Natural killer cell (primary cell): Measurements from ENCODE around the gene PRRG4. TPM values are rescaled to one million over a fixed set of nuclear protein-coding genes. Genes with fewer than 3 reads are reported as not detected.

ENCODE experiments used
- ATAC-seq, 3 donors: fragments of 150-1000 bp in 2 of 3; fragments of 200-7000 bp in 1 of 3; cut with Tn5 transposase; 1 replicate in 1 of 3; 2 replicates in 2 of 3; pipeline ENCODE4 v1.10.0; 2021; ENCODE audit warnings: mild to moderate bottlenecking in 2 of 3, moderate library complexity in 2 of 3
- DNase-seq, 2 donors: peaks; one replicate each; pipeline versions ENCODE4 v3.0.0 to v3.0.0-alpha.2; 2013 to 2021; ENCODE audit warnings: mixed read lengths in 1 of 2
- H3K27ac ChIP-seq: one replicate; pipeline ENCODE4 v1.5.1; 2013; ENCODE audit warnings: mild to moderate bottlenecking, low read length
- H3K27me3 ChIP-seq: one replicate; pipeline ENCODE4 v1.6.1; 2013; ENCODE audit warnings: low read length; ENCODE audit not compliant: control insufficient read depth, insufficient read depth
- H3K36me3 ChIP-seq: one replicate; pipeline ENCODE4 v1.6.1; 2013; ENCODE audit warnings: low read length; ENCODE audit not compliant: control insufficient read depth, insufficient read depth
- H3K4me1 ChIP-seq: one replicate; pipeline ENCODE4 v1.6.1; 2013; ENCODE audit warnings: low read length; ENCODE audit not compliant: control insufficient read depth, insufficient read depth
- H3K4me3 ChIP-seq: one replicate; pipeline ENCODE4 v1.5.1; 2013; ENCODE audit warnings: low read length
- H3K9me3 ChIP-seq: one replicate; pipeline ENCODE4 v1.6.1; 2013; ENCODE audit warnings: low read length; ENCODE audit not compliant: control insufficient read depth, insufficient read depth
- H3K27ac Mint-ChIP-seq, 2 donors: one replicate each; pipeline ENCODE4 v1.8.0; 2022; ENCODE audit warnings: mild to moderate bottlenecking in 2 of 2, mixed read lengths in 2 of 2, moderate library complexity in 1 of 2
- H3K27me3 Mint-ChIP-seq, 2 donors: one replicate each; pipeline ENCODE4 v1.8.0; 2022; ENCODE audit warnings: low read depth in 2 of 2, mixed read lengths in 2 of 2
- H3K36me3 Mint-ChIP-seq: one replicate; pipeline ENCODE4 v1.8.0; 2022; ENCODE audit warnings: mixed read lengths
- H3K4me1 Mint-ChIP-seq, 2 donors: one replicate each; pipeline ENCODE4 v1.8.0; 2022; ENCODE audit warnings: mixed read lengths in 2 of 2
- H3K4me3 Mint-ChIP-seq: one replicate; pipeline ENCODE4 v1.8.0; 2022; ENCODE audit warnings: mild to moderate bottlenecking, moderate library complexity, mixed read lengths
- H3K9me3 Mint-ChIP-seq, 2 donors: one replicate each; pipeline ENCODE4 v1.8.0; 2022; ENCODE audit warnings: mixed read lengths in 2 of 2
- WGBS: methylation state at CpG from one replicate; pipeline ENCODE4 v1.1.7; 2013; ENCODE audit warnings: missing lambda C conversion rate; ENCODE audit not compliant: insufficient coverage; 5-methylcytosine and 5-hydroxymethylcytosine counted together
- intact Hi-C: fragments of 100-400 bp; cut with micrococcal nuclease; formaldehyde crosslinking; loops from one replicate; pipeline ENCODE4 v1.14.2; 2022
- total RNA-seq, 4 donors: library from RNA; stranded (reverse); fragments of 120-200 nt in 1 of 4; gene quantifications; one replicate each; pipeline versions ENCODE4 v1.2.3 to v1.2.4, GENCODE V29; 2013 to 2022
- TF ChIP-seq, protein P1 (sequence below): fragments of 200-600 bp; IDR thresholded peaks from one replicate; pipeline ENCODE4 v1.8.0; 2022; ENCODE audit warnings: antibody characterized with exemption

PRRG4 gene
- total RNA-seq, 3 donors from 2014 or later (not counting 1 experiment from before 2014, with no cell fraction given), result 0.14 to 0.25 (median 0.19) TPM

DNA sequence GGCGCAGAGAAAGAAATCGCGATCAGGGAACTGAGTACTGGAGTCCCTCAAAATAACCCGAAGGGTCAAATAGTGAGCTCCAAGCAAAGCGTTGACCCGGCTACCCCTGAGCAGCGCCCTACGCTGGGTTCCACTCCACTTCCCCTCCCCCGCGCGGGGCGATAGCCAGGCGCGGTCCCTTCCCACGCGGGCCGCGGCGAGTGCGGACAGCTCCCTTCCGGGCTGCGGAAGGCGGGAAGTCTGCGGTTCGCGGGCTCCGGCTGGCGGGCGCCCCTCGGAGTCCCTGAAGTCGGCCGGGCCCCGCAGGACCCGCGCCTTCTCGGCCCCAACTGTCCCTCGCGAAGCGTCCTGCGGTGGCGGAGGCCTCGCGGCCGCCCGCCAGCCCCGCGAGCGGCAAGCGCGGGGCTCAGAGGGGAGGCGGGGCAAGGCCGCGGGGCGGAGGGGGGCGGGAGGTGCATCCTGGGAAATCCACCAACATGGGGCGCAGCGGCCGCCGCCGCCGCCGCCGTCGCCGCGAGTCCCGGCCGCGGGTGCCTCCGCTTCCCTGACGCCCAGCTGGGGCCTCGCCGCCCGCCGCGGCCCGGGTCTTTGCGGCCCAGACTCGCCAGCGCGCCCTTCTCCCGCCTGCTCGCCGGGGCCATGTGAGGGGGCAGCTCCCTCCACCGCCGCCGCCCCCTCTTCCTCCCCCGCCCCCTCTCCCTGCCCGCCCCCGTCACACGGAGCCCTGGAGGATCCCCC lies 62.8 kb downstream of the PRRG4 start, which contains the start of gene QSER1:
TSS of gene QSER1 (plus strand) at position 457 of the 738 bp plus-strand sequence. CDS start 315 bp downstream, outside the sequence.
- H3K4me3 Mint-ChIP-seq, result peak within 1 kb of the TSS; percentile 94

DNA sequence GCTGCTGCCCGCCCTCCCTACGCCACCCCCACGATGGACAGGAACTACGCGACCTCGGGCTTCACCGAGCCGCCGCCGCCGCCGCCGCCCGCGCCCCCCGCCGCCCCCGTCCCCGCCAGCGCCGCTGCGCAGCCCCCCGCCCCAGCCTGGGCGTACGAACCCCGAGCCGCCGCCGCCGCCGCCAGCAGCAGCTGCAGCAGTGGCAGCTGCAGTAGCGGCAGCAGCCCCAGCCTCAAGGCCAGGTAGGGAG lies 63.3 kb downstream of the PRRG4 start:
- Mint-ChIP-seq H3K4me3 (peak overlapping the region; percentile 94), H3K4me1 (peaks cover 29 to 32% of the 10 kb centered on the region in 2 donors), H3K27me3 (no peaks in the 10 kb centered on the region), H3K27ac (peak overlapping the region in 1 of 2 donors; percentile 93), H3K9me3 (no peaks in the 10 kb centered on the region), H3K36me3 (no peaks in the 10 kb centered on the region)
- peaks cover 11% of the 10 kb centered on the region for H3K4me1 ChIP-seq
- peak overlapping the region; percentile 51 for H3K27ac ChIP-seq
- ATAC-seq, result no peak
- H3K4me3 ChIP-seq, result peak overlapping the region; percentile 74
- TF ChIP-seq, protein P1, sequence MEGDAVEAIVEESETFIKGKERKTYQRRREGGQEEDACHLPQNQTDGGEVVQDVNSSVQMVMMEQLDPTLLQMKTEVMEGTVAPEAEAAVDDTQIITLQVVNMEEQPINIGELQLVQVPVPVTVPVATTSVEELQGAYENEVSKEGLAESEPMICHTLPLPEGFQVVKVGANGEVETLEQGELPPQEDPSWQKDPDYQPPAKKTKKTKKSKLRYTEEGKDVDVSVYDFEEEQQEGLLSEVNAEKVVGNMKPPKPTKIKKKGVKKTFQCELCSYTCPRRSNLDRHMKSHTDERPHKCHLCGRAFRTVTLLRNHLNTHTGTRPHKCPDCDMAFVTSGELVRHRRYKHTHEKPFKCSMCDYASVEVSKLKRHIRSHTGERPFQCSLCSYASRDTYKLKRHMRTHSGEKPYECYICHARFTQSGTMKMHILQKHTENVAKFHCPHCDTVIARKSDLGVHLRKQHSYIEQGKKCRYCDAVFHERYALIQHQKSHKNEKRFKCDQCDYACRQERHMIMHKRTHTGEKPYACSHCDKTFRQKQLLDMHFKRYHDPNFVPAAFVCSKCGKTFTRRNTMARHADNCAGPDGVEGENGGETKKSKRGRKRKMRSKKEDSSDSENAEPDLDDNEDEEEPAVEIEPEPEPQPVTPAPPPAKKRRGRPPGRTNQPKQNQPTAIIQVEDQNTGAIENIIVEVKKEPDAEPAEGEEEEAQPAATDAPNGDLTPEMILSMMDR, result no peak
- no peaks in the 10 kb centered on the region for H3K9me3 ChIP-seq
- no peak for DNase-seq
- WGBS, result under 1% methylated on average over 32 of the region's 32 CpGs
- intact Hi-C loops, result loop anchor here (5.0 to 10.0 kb wide), 3 partner anchors 124 to 1162 kb away; partner anchors contain the start of genes CAPRIN1, DEPDC7 and HIPK3
- no peaks in the 10 kb centered on the region for H3K36me3 ChIP-seq
- no peaks in the 10 kb centered on the region for H3K27me3 ChIP-seq

More for the DNA sequence above, 62.8 kb downstream of the PRRG4 start, which contains the start of gene QSER1:
- WGBS, result under 1% methylated on average over 85 of the region's 91 CpGs
- no peaks in the 10 kb centered on the region for H3K9me3 ChIP-seq
- no peaks in the 10 kb centered on the region for H3K27me3 ChIP-seq
- H3K36me3 Mint-ChIP-seq, result no peaks in the 10 kb centered on the region
- peak within 1 kb of the TSS; percentile 74 for H3K4me3 ChIP-seq
- H3K4me1 Mint-ChIP-seq, result peaks cover 24 to 27% of the 10 kb centered on the region in 2 donors
- peak within 1 kb of the TSS; percentile 66 for H3K27ac ChIP-seq
- H3K4me1 ChIP-seq, result peaks cover 11% of the 10 kb centered on the region
- intact Hi-C loops, result loop anchor here (5.0 to 10.0 kb wide), 3 partner anchors 125 to 1162 kb away; partner anchors contain the start of genes CAPRIN1, DEPDC7 and HIPK3
- H3K27me3 Mint-ChIP-seq, result no peaks in the 10 kb centered on the region
- ATAC-seq, result peak; percentile 63 to 82 (median 79)
- TF ChIP-seq, protein P1, result no peak
- no peaks in the 10 kb centered on the region for H3K36me3 ChIP-seq
- peak; percentile 62 to 82 for DNase-seq
- H3K9me3 Mint-ChIP-seq, result no peaks in the 10 kb centered on the region
- H3K27ac Mint-ChIP-seq, result peak within 1 kb of the TSS; percentile 81 to 93

DNA sequence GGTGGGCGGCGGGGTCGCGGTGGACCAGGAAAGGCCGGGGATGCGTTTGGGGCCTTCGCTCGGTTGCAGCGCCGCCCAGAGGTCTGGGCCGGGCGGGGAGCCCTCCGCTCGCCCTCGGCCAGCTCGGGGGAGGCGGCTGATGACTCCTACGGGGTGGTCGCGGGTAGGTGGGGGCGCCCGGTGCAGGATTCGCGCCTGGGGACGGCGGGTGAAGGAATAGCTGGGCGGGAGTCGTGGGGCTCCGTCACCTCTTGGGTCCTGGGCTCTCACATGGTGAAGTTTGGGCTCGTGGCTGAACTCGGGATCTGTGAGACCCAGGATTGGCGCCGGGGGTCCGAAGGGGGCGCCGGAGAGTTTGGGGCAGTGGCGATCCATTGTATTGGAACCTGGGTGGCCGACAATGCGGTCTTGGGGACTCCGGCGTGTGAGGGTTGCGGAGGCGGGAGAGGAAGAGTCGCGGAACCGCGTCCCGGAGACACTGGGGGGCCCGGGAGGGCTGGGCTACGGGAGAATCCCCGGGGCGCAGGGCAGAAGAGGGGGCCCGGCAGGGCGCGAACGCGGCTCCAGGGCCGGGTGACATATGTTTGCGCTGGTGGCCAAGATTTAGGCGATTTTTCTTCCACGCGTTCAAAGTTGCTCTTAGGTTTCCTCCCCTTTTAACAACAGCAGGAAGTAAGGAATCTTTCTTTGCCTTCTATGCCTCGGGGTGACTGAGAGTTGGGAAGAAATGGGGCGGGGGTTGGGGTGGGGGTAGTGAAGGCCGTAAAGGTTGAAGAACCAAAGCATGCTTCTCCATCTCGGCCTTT lies 63.8 kb downstream of the PRRG4 start:
- intact Hi-C loops, result loop anchor here (5.0 to 10.0 kb wide), 3 partner anchors 124 to 1161 kb away; partner anchors contain the start of genes CAPRIN1, DEPDC7 and HIPK3
- DNase-seq, result peak; percentile 57 to 70
- under 1% methylated on average over 66 of the region's 66 CpGs for WGBS
- no peaks in the 10 kb centered on the region for H3K27me3 Mint-ChIP-seq
- H3K27ac ChIP-seq, result peak overlapping the region; percentile 51
- no peaks in the 10 kb centered on the region for H3K27me3 ChIP-seq
- TF ChIP-seq, protein P1, result peak; percentile 44
- H3K4me1 ChIP-seq, result peaks cover 11% of the 10 kb centered on the region
- H3K27ac Mint-ChIP-seq, result peak overlapping the region; percentile 59 to 93
- H3K4me3 Mint-ChIP-seq, result peak overlapping the region; percentile 94
- no peaks in the 10 kb centered on the region for H3K36me3 ChIP-seq
- H3K4me1 Mint-ChIP-seq, result peaks cover 31 to 34% of the 10 kb centered on the region in 2 donors
- peak overlapping the region; percentile 74 for H3K4me3 ChIP-seq
- H3K36me3 Mint-ChIP-seq, result no peaks in the 10 kb centered on the region
- H3K9me3 Mint-ChIP-seq, result no peaks in the 10 kb centered on the region
- peak; percentile 40 to 70 (median 59) for ATAC-seq
- H3K9me3 ChIP-seq, result no peaks in the 10 kb centered on the region
